ENCODE measurements around the gene MTMR3.

MTMR3 gene

DNA sequence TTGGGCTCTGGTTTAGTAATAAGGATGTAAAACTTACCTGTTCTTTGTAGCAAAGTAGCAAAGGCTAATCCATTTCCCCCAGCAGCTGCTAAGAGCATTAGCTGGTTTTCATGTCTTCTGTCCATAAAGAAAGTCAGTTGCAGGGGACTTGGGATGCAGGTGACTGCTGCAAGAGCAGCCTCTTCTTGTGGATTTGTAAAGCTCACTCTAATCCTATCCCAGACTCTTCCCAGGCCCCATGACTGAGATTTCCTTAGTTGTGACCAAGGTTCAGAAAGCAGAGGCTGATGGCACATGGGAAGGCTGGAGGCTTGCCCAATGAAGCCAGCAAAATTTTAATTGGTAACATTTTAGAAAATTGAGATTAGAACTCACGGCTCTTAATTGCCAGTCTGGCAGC lies 102.9 kb downstream of the MTMR3 start:
- no peak overlapping the region for H3K27ac ChIP-seq (ENCODE audit: low read depth, low read length, severe bottlenecking)
- 89% methylated on average over 1 of the region's 1 CpG; no CpG with 5 or more reads in 1 of the 2 experiments for WGBS, 2 experiments (ENCODE audit: insufficient coverage in 2 of 2)

GRCh38 chr22:29987137-29987536 lies 104.2 kb downstream of the MTMR3 start:
- H3K36me3 ChIP-seq (ENCODE audit: control insufficient read depth, insufficient read depth, low read length): peaks cover 27% of the 10 kb centered on the region
- H3K9me3 ChIP-seq (ENCODE audit: control insufficient read depth, low read length): no peaks in the 10 kb centered on the region
- no peak overlapping the region for H3K27ac ChIP-seq (ENCODE audit: low read depth, low read length, severe bottlenecking)
- no peak overlapping the region for H3K4me3 ChIP-seq (ENCODE audit: extremely low read depth, insufficient read depth, low read length, poor library complexity, severe bottlenecking)
- H3K4me1 ChIP-seq (ENCODE audit: control insufficient read depth, insufficient read depth, low read length, poor library complexity, severe bottlenecking): no peaks in the 10 kb centered on the region
- 86% methylated on average over 1 of the region's 1 CpG; no CpG with 5 or more reads in 1 of the 2 experiments for WGBS, 2 experiments (ENCODE audit: insufficient coverage in 2 of 2)

More for the DNA sequence above, 102.9 kb downstream of the MTMR3 start:
- peaks cover 25% of the 10 kb centered on the region for H3K36me3 ChIP-seq (ENCODE audit: control insufficient read depth, insufficient read depth, low read length)
- H3K4me1 ChIP-seq (ENCODE audit: control insufficient read depth, insufficient read depth, low read length, poor library complexity, severe bottlenecking): no peaks in the 10 kb centered on the region
- H3K4me3 ChIP-seq (ENCODE audit: extremely low read depth, insufficient read depth, low read length, poor library complexity, severe bottlenecking): no peak overlapping the region
- no peaks in the 10 kb centered on the region for H3K9me3 ChIP-seq (ENCODE audit: control insufficient read depth, low read length)

DNA sequence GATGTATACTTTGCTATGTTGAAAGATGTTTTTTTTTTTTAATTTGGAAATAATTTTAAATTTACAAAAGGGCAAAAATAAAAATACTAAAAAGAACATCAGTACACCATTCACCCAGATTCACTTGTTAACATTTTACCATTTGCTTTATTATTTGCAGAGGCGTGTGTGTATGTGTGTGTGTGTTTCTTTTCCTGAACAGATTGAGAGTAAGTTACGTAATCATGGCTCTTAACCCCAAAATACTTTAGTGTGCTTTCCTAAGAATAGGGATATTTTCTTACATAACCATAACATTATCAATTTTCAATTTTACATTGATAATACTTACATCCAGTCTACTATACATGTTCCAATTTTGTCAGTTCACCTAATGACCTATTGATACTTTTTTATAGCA lies 105.7 kb downstream of the MTMR3 start:
- H3K4me1 ChIP-seq (ENCODE audit: control insufficient read depth, insufficient read depth, low read length, poor library complexity, severe bottlenecking): peaks cover 7% of the 10 kb centered on the region
- H3K4me3 ChIP-seq (ENCODE audit: extremely low read depth, insufficient read depth, low read length, poor library complexity, severe bottlenecking): no peak overlapping the region
- H3K36me3 ChIP-seq (ENCODE audit: control insufficient read depth, insufficient read depth, low read length): peaks cover 29% of the 10 kb centered on the region
- no peaks in the 10 kb centered on the region for H3K9me3 ChIP-seq (ENCODE audit: control insufficient read depth, low read length)
- no CpG with 5 or more reads among the region's 2 CpGs for WGBS, 2 experiments (ENCODE audit: insufficient coverage in 2 of 2)
- no peak overlapping the region for H3K27ac ChIP-seq (ENCODE audit: low read depth, low read length, severe bottlenecking)

GRCh38 chr22:29989446-29989845 lies 106.5 kb downstream of the MTMR3 start:
- no peaks in the 10 kb centered on the region for H3K9me3 ChIP-seq (ENCODE audit: control insufficient read depth, low read length)
- H3K4me3 ChIP-seq (ENCODE audit: extremely low read depth, insufficient read depth, low read length, poor library complexity, severe bottlenecking): no peak overlapping the region
- 83 to 100% methylated on average over 2 to 5 of the region's 6 CpGs for WGBS, 2 experiments (ENCODE audit: insufficient coverage in 2 of 2)
- H3K27ac ChIP-seq (ENCODE audit: low read depth, low read length, severe bottlenecking): no peak overlapping the region
- H3K36me3 ChIP-seq (ENCODE audit: control insufficient read depth, insufficient read depth, low read length): peaks cover 29% of the 10 kb centered on the region
- peaks cover 7% of the 10 kb centered on the region for H3K4me1 ChIP-seq (ENCODE audit: control insufficient read depth, insufficient read depth, low read length, poor library complexity, severe bottlenecking)

- 67 to 86% methylated on average over 2 to 5 of the region's 6 CpGs for WGBS, 2 experiments (ENCODE audit: insufficient coverage in 2 of 2)
- no peak overlapping the region for H3K27ac ChIP-seq (ENCODE audit: low read depth, low read length, severe bottlenecking)
- no peak overlapping the region for H3K4me3 ChIP-seq (ENCODE audit: extremely low read depth, insufficient read depth, low read length, poor library complexity, severe bottlenecking)
- H3K36me3 ChIP-seq (ENCODE audit: control insufficient read depth, insufficient read depth, low read length): peaks cover 33% of the 10 kb centered on the region
- no peaks in the 10 kb centered on the region for H3K9me3 ChIP-seq (ENCODE audit: control insufficient read depth, low read length)
- peaks cover 10% of the 10 kb centered on the region for H3K4me1 ChIP-seq (ENCODE audit: control insufficient read depth, insufficient read depth, low read length, poor library complexity, severe bottlenecking)
These were observed 109.6 kb downstream of the MTMR3 start for GRCh38 chr22:29992341-29993275.

DNA sequence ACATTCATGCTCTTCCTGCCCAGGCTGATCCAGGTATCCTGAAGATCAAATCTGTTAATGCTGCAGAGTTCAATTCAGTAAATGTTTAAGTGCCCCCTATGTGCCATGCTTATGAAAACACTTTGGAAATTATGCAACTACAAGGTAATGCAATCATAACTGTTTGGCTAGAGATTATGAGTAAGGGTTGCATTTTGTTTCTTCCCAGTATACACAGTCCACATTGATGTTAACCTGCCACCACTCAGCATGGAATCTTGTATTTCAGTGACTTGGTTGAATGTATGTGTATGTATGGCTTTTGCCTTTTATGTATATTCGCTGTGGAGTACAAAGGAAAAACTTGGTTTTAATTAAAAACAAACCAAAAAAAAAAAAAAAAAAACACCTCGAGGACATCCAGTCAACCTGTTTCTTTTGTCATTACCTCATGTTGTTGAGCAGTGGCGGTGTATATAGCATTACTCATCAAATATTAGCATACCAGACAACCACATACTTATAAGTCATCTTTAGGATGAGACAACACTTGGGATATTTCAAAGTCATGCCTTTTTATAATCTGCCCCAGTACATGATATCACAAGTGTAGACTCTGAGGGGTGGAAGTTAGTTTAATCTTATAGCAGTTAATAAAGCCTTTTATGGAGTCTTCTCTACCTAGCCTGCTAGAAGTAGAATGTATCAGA lies 111.2 kb downstream of the MTMR3 start:
- Histone ChIP-seq H3K27ac (ENCODE audit: low read depth, low read length, severe bottlenecking) (no peak overlapping the region), H3K36me3 (ENCODE audit: control insufficient read depth, insufficient read depth, low read length) (peaks cover 36% of the 10 kb centered on the region), H3K4me3 (ENCODE audit: extremely low read depth, insufficient read depth, low read length, poor library complexity, severe bottlenecking) (no peak overlapping the region), H3K9me3 (ENCODE audit: control insufficient read depth, low read length) (no peaks in the 10 kb centered on the region), H3K4me1 (ENCODE audit: control insufficient read depth, insufficient read depth, low read length, poor library complexity, severe bottlenecking) (peaks cover 10% of the 10 kb centered on the region)
- WGBS, 2 experiments (ENCODE audit: insufficient coverage in 2 of 2): no CpG with 5 or more reads among the region's 3 CpGs

- WGBS, 2 experiments (ENCODE audit: insufficient coverage in 2 of 2): 80 to 87% methylated on average over 2 of the region's 3 CpGs
These were observed 112.0 kb downstream of the MTMR3 start for GRCh38 chr22:29994943-29995342.

DNA sequence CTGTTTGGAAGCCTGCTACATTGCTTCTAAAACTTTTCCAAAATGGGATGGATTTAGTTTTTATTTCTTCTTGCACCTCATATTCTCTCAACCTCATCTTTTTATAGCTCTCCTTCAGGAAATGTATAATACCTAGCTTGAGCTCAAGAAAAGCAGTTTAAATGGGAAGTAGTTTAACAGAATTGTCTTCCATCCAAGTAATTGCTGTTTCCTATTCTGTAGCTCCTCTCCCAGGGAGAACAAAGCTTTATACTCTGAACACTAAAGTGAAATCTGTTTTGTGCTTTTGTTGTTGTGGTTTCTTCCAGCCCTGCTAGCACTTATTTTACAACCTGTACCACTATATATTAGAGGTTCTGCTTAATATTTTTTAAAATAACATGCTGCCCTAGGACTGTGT lies 114.1 kb downstream of the MTMR3 start:
- no peak overlapping the region for H3K27ac ChIP-seq (ENCODE audit: low read depth, low read length, severe bottlenecking)
- H3K36me3 ChIP-seq (ENCODE audit: control insufficient read depth, insufficient read depth, low read length): peaks cover 21% of the 10 kb centered on the region

More at GRCh38 chr22:29994943-29995342, 112.0 kb downstream of the MTMR3 start:
- H3K4me3 ChIP-seq (ENCODE audit: extremely low read depth, insufficient read depth, low read length, poor library complexity, severe bottlenecking): no peak overlapping the region
- H3K27ac ChIP-seq (ENCODE audit: low read depth, low read length, severe bottlenecking): no peak overlapping the region
- peaks cover 29% of the 10 kb centered on the region for H3K36me3 ChIP-seq (ENCODE audit: control insufficient read depth, insufficient read depth, low read length)
- no peaks in the 10 kb centered on the region for H3K9me3 ChIP-seq (ENCODE audit: control insufficient read depth, low read length)
- H3K4me1 ChIP-seq (ENCODE audit: control insufficient read depth, insufficient read depth, low read length, poor library complexity, severe bottlenecking): peaks cover 10% of the 10 kb centered on the region

DNA sequence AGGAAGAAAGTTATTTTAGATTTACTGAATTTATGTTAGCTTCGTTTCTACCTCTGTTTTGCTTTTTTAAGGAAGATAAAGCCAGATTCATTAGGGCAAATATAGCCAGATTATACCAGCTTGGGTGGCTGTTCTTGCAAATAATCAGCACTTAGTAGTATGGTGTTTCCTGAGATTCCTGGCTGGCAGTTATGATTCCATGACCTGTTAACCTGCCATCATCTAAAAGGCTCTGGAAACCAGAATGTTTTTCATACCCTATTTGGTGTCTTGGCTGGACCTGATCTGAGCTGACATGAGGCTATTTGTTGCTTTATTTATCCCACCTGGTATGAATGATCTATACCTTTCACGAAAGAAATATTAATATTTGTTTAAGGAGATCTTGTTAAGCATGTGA lies 114.5 kb downstream of the MTMR3 start:
- H3K4me1 ChIP-seq (ENCODE audit: control insufficient read depth, insufficient read depth, low read length, poor library complexity, severe bottlenecking): peaks cover 7% of the 10 kb centered on the region
- no peaks in the 10 kb centered on the region for H3K9me3 ChIP-seq (ENCODE audit: control insufficient read depth, low read length)
- H3K27ac ChIP-seq (ENCODE audit: low read depth, low read length, severe bottlenecking): no peak overlapping the region
- H3K4me3 ChIP-seq (ENCODE audit: extremely low read depth, insufficient read depth, low read length, poor library complexity, severe bottlenecking): no peak overlapping the region
- peaks cover 22% of the 10 kb centered on the region for H3K36me3 ChIP-seq (ENCODE audit: control insufficient read depth, insufficient read depth, low read length)
- WGBS, 2 experiments (ENCODE audit: insufficient coverage in 2 of 2): 100% methylated on average over 1 of the region's 2 CpGs; no CpG with 5 or more reads in 1 of the 2 experiments

More for the DNA sequence above, 114.1 kb downstream of the MTMR3 start:
- no peak overlapping the region for H3K4me3 ChIP-seq (ENCODE audit: extremely low read depth, insufficient read depth, low read length, poor library complexity, severe bottlenecking)
- H3K4me1 ChIP-seq (ENCODE audit: control insufficient read depth, insufficient read depth, low read length, poor library complexity, severe bottlenecking): peaks cover 10% of the 10 kb centered on the region
- H3K9me3 ChIP-seq (ENCODE audit: control insufficient read depth, low read length): no peaks in the 10 kb centered on the region

DNA sequence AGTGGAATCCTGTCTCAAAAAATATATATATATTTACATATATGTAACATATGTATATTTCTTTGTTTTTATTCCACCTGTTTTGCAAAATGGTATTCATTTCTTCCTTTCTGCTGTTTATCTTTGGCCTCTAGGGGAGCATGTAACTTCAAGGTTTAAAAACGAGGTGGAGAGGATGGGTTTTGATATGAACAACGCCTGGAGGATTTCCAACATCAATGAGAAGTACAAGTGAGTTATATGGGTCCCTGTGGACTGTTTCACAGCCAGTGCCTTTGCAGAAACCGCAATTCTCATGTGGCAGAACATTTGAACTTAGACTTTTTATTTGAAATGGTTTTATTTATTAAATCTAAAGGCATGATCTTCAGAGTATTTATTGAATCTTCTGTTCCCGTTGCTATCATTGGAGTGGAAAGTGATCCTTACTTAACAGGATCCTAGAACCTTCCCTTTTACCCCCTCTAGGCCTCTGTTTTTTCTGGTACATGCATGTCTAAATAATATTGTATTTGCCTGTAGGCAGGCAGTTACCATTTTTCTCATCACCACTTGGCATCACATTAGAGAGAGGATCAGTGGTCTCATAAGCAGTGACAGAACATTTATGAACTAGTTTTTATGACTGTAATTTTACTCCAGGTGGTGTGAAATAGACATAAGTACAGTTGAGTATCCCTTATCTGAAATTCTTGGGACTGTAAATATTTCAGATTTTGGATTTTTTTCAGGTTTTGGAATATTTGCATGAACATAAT lies 115.8 kb downstream of the MTMR3 start:
- Histone ChIP-seq H3K27ac (ENCODE audit: low read depth, low read length, severe bottlenecking) (no peak overlapping the region), H3K4me3 (ENCODE audit: extremely low read depth, insufficient read depth, low read length, poor library complexity, severe bottlenecking) (no peak overlapping the region), H3K36me3 (ENCODE audit: control insufficient read depth, insufficient read depth, low read length) (peaks cover 30% of the 10 kb centered on the region), H3K9me3 (ENCODE audit: control insufficient read depth, low read length) (no peaks in the 10 kb centered on the region), H3K4me1 (ENCODE audit: control insufficient read depth, insufficient read depth, low read length, poor library complexity, severe bottlenecking) (peaks cover 3% of the 10 kb centered on the region)
- 85 to 96% methylated on average over 3 of the region's 4 CpGs for WGBS, 2 experiments (ENCODE audit: insufficient coverage in 2 of 2)
